Gastrocnemius medialis (tissue), 4 donors: ENCODE measurements around the gene FBN2. TPM values are rescaled to one million over a fixed set of nuclear protein-coding genes. Genes with fewer than 3 reads are reported as not detected.

Experiments used
- ATAC-seq, 2 donors: fragments of 150-250 bp; one replicate each; pipeline ENCODE4 v1.9.1; 2016
- DNase-seq, 2 donors: peaks; one replicate each; pipeline ENCODE4 v3.0.0-alpha.2; 2019
- H3K27ac ChIP-seq, 4 donors: fragments of 200-600 bp; sonication (generic); 1 replicate in 1 of 4; 2 replicates in 3 of 4; pipeline ENCODE4 v1.5.1; 2016 to 2018; ENCODE audit warnings: mild to moderate bottlenecking in 2 of 4, moderate library complexity in 1 of 4
- H3K27me3 ChIP-seq, 3 donors: fragments of 200-600 bp; sonication (generic) in 2 of 3; 1 replicate in 1 of 3; 2 replicates in 2 of 3; pipeline versions ENCODE4 v1.5.1 to v1.6.0; 2016 to 2019; ENCODE audit warnings: mild to moderate bottlenecking in 1 of 3, moderate library complexity in 1 of 3
- H3K36me3 ChIP-seq, 2 donors: fragments of 200-600 bp; sonication (generic) in 1 of 2; one replicate each; pipeline ENCODE4 v1.5.1; 2017 to 2018
- H3K4me1 ChIP-seq, 2 donors: fragments of 200-600 bp; sonication (generic) in 1 of 2; one replicate each; pipeline ENCODE4 v1.5.1; 2016 to 2017; ENCODE audit warnings: mild to moderate bottlenecking in 2 of 2
- H3K4me3 ChIP-seq, 4 donors: fragments of 200-600 bp; sonication (generic) in 3 of 4; 1 replicate in 1 of 4; 2 replicates in 3 of 4; pipeline ENCODE4 v1.5.1; 2016 to 2019; ENCODE audit warnings: mild to moderate bottlenecking in 2 of 4
- H3K9me3 ChIP-seq, 3 donors: fragments of 200-600 bp; sonication (generic) in 2 of 3; 1 replicate in 1 of 3; 2 replicates in 2 of 3; pipeline ENCODE4 v1.5.1; 2016 to 2019
- CTCF ChIP-seq, 5 experiments: fragments of 450-650 bp in 3 of 5; fragments of 200-600 bp in 2 of 5; sonication (generic) in 2 of 5; IDR thresholded peaks in 4 of 5; conservative IDR thresholded peaks in 1 of 5; 1 replicate in 4 of 5; 2 replicates in 1 of 5; pipeline ENCODE4 v1.5.1; 2016 to 2019; ENCODE audit warnings: antibody characterized with exemption in 5 of 5, mild to moderate bottlenecking in 3 of 5, moderate library complexity in 3 of 5
- POLR2A ChIP-seq, 2 donors: fragments of 450-650 bp; IDR thresholded peaks; one replicate each; pipeline ENCODE4 v1.6.1; 2017; ENCODE audit warnings: antibody characterized with exemption in 2 of 2, mild to moderate bottlenecking in 2 of 2, moderate library complexity in 2 of 2
- in situ Hi-C, 4 donors: fragments of 200-750 bp; cut with MboI; loops; one replicate each; pipeline versions ENCODE4 v1.15.0 to v1.8.0; 2017; ENCODE audit warnings: low sequenced_read_pairs in 4 of 4
- intact Hi-C: fragments of 100-400 bp; cut with DNase I; formaldehyde crosslinking; loops from one replicate; pipeline ENCODE4 v1.15.1; 2023; ENCODE audit warnings: low total_unique reads
- total RNA-seq, 4 donors: library from RNA; depleted of rRNA; stranded (reverse); fragments of >200 nt; gene quantifications; one replicate each; pipeline versions ENCODE4 v1.1.0 to v1.2.3, GENCODE V29; 2016

Gene FBN2
- total RNA-seq, 4 donors from 2014 or later, result 0.07 to 0.20 TPM; not detected in 2

- H3K27me3 ChIP-seq, result no peaks in the 10 kb centered on the region
- DNase-seq (no peak), ATAC-seq (no peak)
- no peak overlapping the region for H3K27ac ChIP-seq
- no peaks in the 10 kb centered on the region for H3K36me3 ChIP-seq
- no peak for TF ChIP-seq POLR2A (IDR thresholded peaks at IDR 0.05)
- no peak for TF ChIP-seq CTCF (IDR thresholded peaks at IDR 0.05 in 4 of 5, conservative IDR thresholded peaks at IDR 0.05 in 1 of 5)
- in situ Hi-C loops, result no loop called here
- H3K4me3 ChIP-seq, result no peak overlapping the region
- intact Hi-C loops, result no loop called here
- peaks cover 8% of the 10 kb centered on the region in 2 donors for H3K4me1 ChIP-seq
- H3K9me3 ChIP-seq, result no peaks in the 10 kb centered on the region
These were observed 278.4 kb downstream of the FBN2 start for GRCh38 chr5:128259607-128260021.

GRCh38 chr5:128258372-128258771 lies 279.7 kb downstream of the FBN2 start:
- no peaks in the 10 kb centered on the region for H3K27me3 ChIP-seq
- in situ Hi-C loops (no loop called here), intact Hi-C loops (no loop called here)
- peaks cover 8% of the 10 kb centered on the region in 2 donors for H3K4me1 ChIP-seq
- H3K9me3 ChIP-seq, result no peaks in the 10 kb centered on the region
- TF ChIP-seq CTCF (IDR thresholded peaks at IDR 0.05 in 4 of 5, conservative IDR thresholded peaks at IDR 0.05 in 1 of 5), result no peak
- TF ChIP-seq POLR2A (IDR thresholded peaks at IDR 0.05), result no peak
- ATAC-seq (no peak), DNase-seq (no peak)
- H3K27ac ChIP-seq, result no peak overlapping the region
- H3K36me3 ChIP-seq, result no peaks in the 10 kb centered on the region
- no peak overlapping the region for H3K4me3 ChIP-seq

DNA sequence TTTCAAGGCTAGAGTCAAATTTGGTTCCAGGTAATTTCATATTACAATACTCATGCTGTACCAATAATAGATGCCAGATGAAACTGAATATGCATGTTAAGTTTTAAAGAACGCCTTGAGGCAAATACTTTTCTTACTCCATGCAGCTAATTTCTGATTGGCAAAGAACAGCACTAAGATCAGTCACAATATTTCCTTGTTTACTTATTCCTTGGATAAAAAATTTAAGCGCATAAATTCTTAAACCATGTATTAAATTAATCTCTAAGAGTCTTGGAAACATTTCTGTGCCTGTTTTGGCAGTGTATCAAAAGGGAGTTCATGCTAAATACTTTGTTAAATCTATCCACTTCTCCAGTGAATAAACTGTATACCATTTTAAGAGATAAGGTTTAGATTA lies 281.0 kb downstream of the FBN2 start:
- Histone ChIP-seq H3K27me3 (no peaks in the 10 kb centered on the region), H3K4me1 (peaks cover 8% of the 10 kb centered on the region in 2 donors), H3K27ac (no peak overlapping the region), H3K9me3 (no peaks in the 10 kb centered on the region), H3K4me3 (no peak overlapping the region), H3K36me3 (no peaks in the 10 kb centered on the region)
- no peak for DNase-seq
- in situ Hi-C loops, result no loop called here
- TF ChIP-seq POLR2A (IDR thresholded peaks at IDR 0.05) (no peak), CTCF (IDR thresholded peaks at IDR 0.05 in 4 of 5, conservative IDR thresholded peaks at IDR 0.05 in 1 of 5) (no peak)
- intact Hi-C loops, result no loop called here
- ATAC-seq, result no peak

DNA sequence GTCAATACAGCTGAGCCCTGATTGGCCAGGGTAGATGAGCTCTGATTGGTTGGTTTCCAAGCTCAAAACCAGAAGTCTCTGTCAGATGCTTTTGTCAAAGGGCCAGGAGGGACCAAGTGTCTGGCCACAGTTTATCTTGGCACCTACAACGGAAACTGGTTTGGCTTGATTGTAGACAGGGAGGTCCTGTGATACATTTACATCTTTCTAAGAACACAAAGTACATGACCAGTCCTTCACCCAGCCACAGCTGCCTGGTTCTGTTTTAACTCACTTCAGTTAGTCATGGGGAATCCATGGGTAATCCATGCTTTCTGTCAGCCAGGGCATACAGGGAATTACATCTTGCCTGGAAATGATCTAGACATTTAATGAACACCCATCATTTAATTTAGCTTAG lies 283.3 kb downstream of the FBN2 start:
- TF ChIP-seq POLR2A (IDR thresholded peaks at IDR 0.05), result no peak
- no peak for TF ChIP-seq CTCF (IDR thresholded peaks at IDR 0.05 in 4 of 5, conservative IDR thresholded peaks at IDR 0.05 in 1 of 5)
- intact Hi-C loops, result no loop called here
- Histone ChIP-seq H3K9me3 (no peaks in the 10 kb centered on the region), H3K4me1 (peaks cover 8% of the 10 kb centered on the region in 2 donors), H3K4me3 (no peak overlapping the region), H3K27ac (no peak overlapping the region), H3K36me3 (no peaks in the 10 kb centered on the region), H3K27me3 (no peaks in the 10 kb centered on the region)
- in situ Hi-C loops, result no loop called here
- ATAC-seq, result no peak
- no peak for DNase-seq

DNA sequence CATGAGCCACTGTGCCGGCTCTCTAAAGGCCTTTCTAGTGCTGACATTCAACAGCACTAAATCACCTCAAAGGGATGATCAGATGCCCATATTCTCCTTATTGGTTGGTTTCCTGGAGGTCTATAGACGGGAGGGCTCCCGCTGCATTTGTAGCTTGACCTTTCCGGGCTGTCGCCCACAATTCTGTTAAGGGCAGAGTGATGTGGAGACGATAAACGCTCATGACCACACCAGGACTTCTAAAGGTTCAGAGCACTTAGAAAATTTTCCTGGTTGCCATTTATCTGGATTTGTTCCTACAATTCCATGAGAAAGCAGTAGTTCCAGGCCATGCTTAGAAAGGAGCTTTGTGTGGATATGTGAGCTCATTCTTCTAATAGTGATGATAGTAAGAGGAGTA lies 284.2 kb downstream of the FBN2 start:
- H3K36me3 ChIP-seq, result no peaks in the 10 kb centered on the region
- intact Hi-C loops, result no loop called here
- DNase-seq (no peak), ATAC-seq (no peak)
- H3K9me3 ChIP-seq, result no peaks in the 10 kb centered on the region
- peaks cover 8% of the 10 kb centered on the region in 2 donors for H3K4me1 ChIP-seq
- no peak for TF ChIP-seq CTCF (IDR thresholded peaks at IDR 0.05 in 4 of 5, conservative IDR thresholded peaks at IDR 0.05 in 1 of 5)
- no peak for TF ChIP-seq POLR2A (IDR thresholded peaks at IDR 0.05)
- no peak overlapping the region for H3K4me3 ChIP-seq
- no peaks in the 10 kb centered on the region for H3K27me3 ChIP-seq
- in situ Hi-C loops, result no loop called here
- no peak overlapping the region for H3K27ac ChIP-seq
